GM10266 (cell line): Measurements from ENCODE around the gene ZAP70.

Experiments
- DNase-seq: peaks from one replicate; pipeline ENCODE4 v3.0.0; 2012; ENCODE audit errors: extremely low spot score
- TF ChIP-seq, protein P1 (sequence below): IDR thresholded peaks from 2 replicates; pipeline ENCODE4 v1.5.1; 2012; ENCODE audit warnings: mild to moderate bottlenecking, low read depth; ENCODE audit not compliant: control insufficient read depth, insufficient read depth; ENCODE audit errors: missing control alignments

The ZAP70 gene

GRCh38 chr2:97779141-97779540 lies 65.8 kb downstream of the ZAP70 start:
- DNase-seq: no peak

GRCh38 chr2:97781981-97782380 lies 68.6 kb downstream of the ZAP70 start:
- DNase-seq: no peak
- TF ChIP-seq, protein P1, sequence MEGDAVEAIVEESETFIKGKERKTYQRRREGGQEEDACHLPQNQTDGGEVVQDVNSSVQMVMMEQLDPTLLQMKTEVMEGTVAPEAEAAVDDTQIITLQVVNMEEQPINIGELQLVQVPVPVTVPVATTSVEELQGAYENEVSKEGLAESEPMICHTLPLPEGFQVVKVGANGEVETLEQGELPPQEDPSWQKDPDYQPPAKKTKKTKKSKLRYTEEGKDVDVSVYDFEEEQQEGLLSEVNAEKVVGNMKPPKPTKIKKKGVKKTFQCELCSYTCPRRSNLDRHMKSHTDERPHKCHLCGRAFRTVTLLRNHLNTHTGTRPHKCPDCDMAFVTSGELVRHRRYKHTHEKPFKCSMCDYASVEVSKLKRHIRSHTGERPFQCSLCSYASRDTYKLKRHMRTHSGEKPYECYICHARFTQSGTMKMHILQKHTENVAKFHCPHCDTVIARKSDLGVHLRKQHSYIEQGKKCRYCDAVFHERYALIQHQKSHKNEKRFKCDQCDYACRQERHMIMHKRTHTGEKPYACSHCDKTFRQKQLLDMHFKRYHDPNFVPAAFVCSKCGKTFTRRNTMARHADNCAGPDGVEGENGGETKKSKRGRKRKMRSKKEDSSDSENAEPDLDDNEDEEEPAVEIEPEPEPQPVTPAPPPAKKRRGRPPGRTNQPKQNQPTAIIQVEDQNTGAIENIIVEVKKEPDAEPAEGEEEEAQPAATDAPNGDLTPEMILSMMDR: no peak

More at GRCh38 chr2:97779141-97779540, 65.8 kb downstream of the ZAP70 start:
- TF ChIP-seq, protein P1: no peak

DNA sequence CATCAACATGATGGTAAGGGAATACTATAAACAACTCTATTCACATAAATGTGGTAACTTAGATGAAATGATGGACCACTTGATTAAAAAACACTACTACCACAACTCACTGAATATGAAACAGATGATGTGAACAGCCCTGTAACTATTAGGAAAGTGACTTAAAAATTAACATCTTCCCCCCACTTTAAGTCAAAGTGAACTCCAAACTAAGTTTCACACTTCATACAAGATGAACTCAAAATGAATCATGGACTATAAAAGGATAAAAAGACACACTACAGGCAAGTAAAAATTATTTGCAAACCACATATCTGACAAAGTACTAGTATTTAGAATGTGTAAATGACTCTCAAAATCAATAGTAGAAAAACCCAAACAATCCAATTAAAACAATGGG lies 71.6 kb downstream of the ZAP70 start:
- no peak for DNase-seq
- TF ChIP-seq, protein P1: no peak

GRCh38 chr2:97785818-97786217 lies 72.4 kb downstream of the ZAP70 start:
- TF ChIP-seq, protein P1: no peak
- no peak for DNase-seq

- TF ChIP-seq, protein P1: no peak
- no peak for DNase-seq
Observed at GRCh38 chr2:97788986-97789644, 75.7 kb downstream of the ZAP70 start.
